IPS-18a (cell line): ENCODE data around the gene BRPF3.

Experiments
- H3K27ac ChIP-seq: one replicate; pipeline ENCODE4 v1.5.1; 2013; ENCODE audit warnings: low read length
- H3K27me3 ChIP-seq: one replicate; pipeline ENCODE4 v1.6.1; 2013; ENCODE audit warnings: mild to moderate bottlenecking, low read length; ENCODE audit not compliant: control insufficient read depth, insufficient read depth
- H3K36me3 ChIP-seq: one replicate; pipeline ENCODE4 v1.6.1; 2013; ENCODE audit warnings: low read depth, low read length; ENCODE audit not compliant: control insufficient read depth
- H3K4me1 ChIP-seq: one replicate; pipeline ENCODE4 v1.6.1; 2013; ENCODE audit warnings: low read depth, low read length; ENCODE audit not compliant: control insufficient read depth
- H3K4me3 ChIP-seq: one replicate; pipeline ENCODE4 v1.5.1; 2013; ENCODE audit warnings: low read length
- H3K9ac ChIP-seq: one replicate; pipeline ENCODE4 v1.6.1; 2013; ENCODE audit warnings: mild to moderate bottlenecking, low read length, moderate library complexity
- H3K9me3 ChIP-seq: one replicate; pipeline ENCODE4 v1.6.1; 2013; ENCODE audit warnings: low read depth, low read length; ENCODE audit not compliant: control insufficient read depth

BRPF3 gene

GRCh38 chr6:36276581-36277536 is 80.3 kb downstream of the BRPF3 start:
- H3K9me3 ChIP-seq: no peaks in the 10 kb centered on the region
- no peaks in the 10 kb centered on the region for H3K27me3 ChIP-seq
- H3K27ac ChIP-seq: no peak overlapping the region
- no peak overlapping the region for H3K9ac ChIP-seq
- no peaks in the 10 kb centered on the region for H3K36me3 ChIP-seq
- H3K4me1 ChIP-seq: no peaks in the 10 kb centered on the region
- no peak overlapping the region for H3K4me3 ChIP-seq

GRCh38 chr6:36277946-36278470 is 81.5 kb downstream of the BRPF3 start:
- Histone ChIP-seq H3K4me1 (no peaks in the 10 kb centered on the region), H3K9me3 (no peaks in the 10 kb centered on the region), H3K4me3 (no peak overlapping the region), H3K9ac (no peak overlapping the region), H3K36me3 (no peaks in the 10 kb centered on the region), H3K27ac (no peak overlapping the region), H3K27me3 (no peaks in the 10 kb centered on the region)

- Histone ChIP-seq H3K36me3 (no peaks in the 10 kb centered on the region), H3K27me3 (peaks cover 5% of the 10 kb centered on the region), H3K4me1 (no peaks in the 10 kb centered on the region), H3K9me3 (no peaks in the 10 kb centered on the region), H3K4me3 (no peak overlapping the region), H3K27ac (no peak overlapping the region), H3K9ac (no peak overlapping the region)
Observed at GRCh38 chr6:36280467-36280866, 83.9 kb downstream of the BRPF3 start.

GRCh38 chr6:36280983-36281382 is 84.4 kb downstream of the BRPF3 start:
- Histone ChIP-seq H3K4me3 (no peak overlapping the region), H3K9ac (no peak overlapping the region), H3K27ac (no peak overlapping the region), H3K36me3 (no peaks in the 10 kb centered on the region), H3K4me1 (no peaks in the 10 kb centered on the region), H3K27me3 (peaks cover 5% of the 10 kb centered on the region), H3K9me3 (no peaks in the 10 kb centered on the region)
